GM19372 (cell line): Measurements from ENCODE around the gene PRR14.
A peak's percentile ranks its signal among the peaks of the same experiment; 100 is the strongest.
"Not testable (repeated sequence)": the region's sequence is repeated elsewhere in the genome, so short reads cannot be mapped to it uniquely, and the experiment has no call there.

ENCODE experiments used
- ATAC-seq: cut with Tn5 transposase; IDR thresholded peaks from one replicate; pipeline ENCODE4 v1.9.1; 2021; ENCODE audit warnings: mild to moderate bottlenecking, low read depth, moderate library complexity; ENCODE audit not compliant: unreplicated experiment

PRR14 gene

GRCh38 chr16:30677931-30678585, 27.3 kb downstream of the PRR14 start:
- no peak for ATAC-seq

DNA sequence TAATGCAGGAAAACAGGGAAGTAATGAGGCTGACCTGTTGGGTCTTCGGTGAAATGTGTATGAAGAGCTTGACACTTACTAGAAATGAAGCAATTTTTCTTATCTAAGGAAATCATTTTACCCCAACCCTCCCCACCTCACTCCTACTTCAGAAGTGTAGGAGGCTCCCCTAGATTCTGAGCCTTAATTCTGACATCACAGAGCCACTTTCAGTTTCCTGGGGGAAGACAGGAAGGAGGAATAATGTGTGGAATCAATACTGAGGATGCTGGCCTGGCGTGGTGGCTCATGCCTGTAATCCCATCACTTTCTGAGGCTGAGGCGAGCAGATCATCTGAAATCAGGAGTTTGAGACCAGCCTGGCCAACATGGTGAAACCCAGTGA, 27.8 kb downstream of the PRR14 start:
- no peak for ATAC-seq

GRCh38 chr16:30680326-30680725, 29.6 kb downstream of the PRR14 start:
- no peak for ATAC-seq

DNA sequence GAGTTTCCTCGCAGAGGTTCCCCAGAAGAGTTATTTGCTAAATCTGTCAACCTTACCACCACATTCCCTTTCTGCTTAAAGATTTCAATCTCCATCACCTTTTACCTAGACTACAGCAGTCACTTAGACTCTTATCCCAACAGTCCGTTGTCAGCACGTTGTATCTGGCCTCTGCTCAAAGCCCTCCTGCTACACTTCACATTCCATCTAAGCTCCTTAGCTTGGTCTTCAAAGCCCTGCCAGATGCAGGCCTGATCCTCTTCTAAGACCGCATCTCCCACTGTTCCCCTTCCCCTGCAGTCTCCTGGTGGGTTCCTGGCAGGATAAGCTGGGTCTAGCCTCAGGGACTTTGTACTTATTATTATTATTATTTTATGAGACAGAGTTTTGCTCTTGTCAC, 37.9 kb downstream of the PRR14 start:
- no peak for ATAC-seq

DNA sequence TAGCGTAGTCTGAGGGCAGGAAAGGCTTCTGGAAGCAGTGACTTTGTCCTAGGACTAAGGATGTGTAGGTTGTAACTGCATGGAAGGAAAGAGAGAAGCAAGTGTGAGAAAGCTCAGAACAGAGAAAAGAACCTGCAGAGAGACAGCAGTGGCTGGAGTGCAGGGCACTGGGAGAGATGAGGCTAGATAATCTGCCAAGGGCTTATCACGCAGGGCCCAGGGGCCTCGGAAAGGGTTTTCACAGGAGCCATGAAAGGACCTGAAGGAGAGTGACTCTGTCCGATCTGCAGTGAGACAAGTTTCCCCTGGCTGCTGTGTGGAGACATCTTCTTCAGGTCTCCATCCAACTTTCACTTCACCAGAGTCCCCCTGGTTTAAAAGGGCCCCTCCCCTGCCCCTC, 41.1 kb downstream of the PRR14 start:
- ATAC-seq, result no peak

GRCh38 chr16:30692396-30693064, 41.8 kb downstream of the PRR14 start:
- ATAC-seq, result no peak

DNA sequence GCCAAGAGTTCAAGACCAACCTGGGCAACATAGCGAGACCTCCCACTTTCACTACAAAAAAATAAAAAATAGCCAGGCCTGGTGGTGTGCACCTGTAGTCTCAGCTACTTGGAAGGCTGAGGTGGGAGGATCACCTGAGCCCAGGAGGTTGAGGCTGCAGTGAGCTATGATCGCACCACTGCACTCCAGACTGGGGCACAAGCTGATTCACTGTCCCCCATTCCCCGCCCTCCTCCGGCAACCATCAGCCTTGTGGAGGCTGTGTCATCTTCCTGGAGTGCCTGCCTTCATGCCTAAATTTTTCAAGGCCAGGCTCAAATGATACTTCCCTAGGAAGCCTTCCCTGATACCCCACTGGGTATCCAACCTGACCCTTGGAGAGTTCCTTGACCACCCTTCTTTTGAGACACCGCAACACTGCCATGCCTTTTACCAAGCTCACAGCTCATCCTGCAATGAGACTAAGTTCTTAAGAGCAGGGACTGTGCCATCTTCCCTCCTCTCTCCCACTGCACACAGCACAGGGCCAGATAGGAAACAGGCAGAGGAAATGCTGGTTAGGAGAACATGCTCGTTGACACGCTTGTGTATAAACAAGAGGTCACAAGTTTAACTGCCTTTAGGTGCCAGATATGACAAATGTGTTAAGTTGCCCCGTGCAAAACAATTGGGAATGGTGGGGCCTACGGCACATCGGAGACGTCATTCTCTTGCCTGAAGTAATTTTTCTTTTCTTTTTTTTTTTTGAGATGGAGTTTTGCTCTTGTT, 44.4 kb downstream of the PRR14 start:
- no peak for ATAC-seq

DNA sequence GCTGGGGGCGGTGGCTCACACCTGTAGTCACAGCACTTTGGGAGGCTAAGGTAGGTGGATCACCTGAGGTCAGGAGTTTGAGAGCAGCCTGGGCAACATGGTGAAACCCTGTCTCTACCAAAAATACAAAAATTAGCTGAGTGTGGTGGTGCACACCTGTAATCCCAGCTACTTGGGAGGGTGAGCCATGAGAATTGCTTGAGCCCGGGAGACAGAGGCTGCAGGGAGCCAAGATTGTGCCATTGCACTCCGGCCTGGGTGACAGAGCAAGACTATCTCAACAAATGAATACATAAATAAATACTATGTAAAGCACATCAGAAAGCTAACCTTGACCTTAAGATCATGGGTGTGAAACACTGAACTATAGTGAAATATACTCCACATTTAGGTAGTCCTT, 45.9 kb downstream of the PRR14 start:
- ATAC-seq, result not testable (repeated sequence)

DNA sequence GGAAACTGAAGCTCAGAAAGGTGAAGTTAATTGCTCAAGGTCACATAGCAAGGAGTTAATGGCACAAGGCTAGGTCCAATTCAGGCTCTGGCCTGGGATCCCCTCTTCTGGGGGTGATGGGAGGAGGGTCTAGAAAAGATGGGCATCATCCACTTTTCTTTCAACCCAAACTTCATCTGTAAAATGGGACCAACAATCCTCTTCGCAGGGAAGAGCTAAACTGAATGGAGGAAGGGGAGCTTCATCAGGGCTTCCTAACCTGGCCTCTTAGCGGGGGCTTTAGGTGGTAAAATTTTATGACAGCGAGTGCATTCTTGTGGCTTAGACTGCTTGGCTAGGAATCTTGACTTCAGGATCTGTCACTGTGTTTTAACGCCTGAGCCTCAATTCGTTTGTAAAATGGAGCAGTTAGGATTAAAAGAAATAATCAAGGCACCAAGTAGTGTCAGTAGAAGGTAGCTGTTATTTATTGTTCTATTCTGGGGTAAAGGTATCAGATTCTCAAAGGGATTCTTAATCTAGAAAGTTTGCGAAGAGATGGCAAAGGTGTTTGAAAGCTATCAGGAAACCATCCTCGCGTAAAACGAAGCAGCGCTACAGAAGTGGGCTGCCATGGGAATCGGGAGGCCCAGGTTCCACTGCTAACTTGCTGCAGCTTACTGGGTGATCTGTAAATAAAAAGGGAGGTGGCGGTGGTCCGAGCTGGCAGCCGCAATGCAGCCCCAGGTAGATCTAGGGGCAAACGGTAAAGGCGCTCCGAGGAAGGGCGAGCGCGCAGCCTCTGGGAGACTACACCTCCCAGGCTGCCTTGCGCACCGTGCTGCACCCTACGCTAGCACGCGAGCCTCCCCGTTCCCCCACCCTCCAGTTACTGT, 46.7 kb downstream of the PRR14 start:
- ATAC-seq, result peak; percentile 83

DNA sequence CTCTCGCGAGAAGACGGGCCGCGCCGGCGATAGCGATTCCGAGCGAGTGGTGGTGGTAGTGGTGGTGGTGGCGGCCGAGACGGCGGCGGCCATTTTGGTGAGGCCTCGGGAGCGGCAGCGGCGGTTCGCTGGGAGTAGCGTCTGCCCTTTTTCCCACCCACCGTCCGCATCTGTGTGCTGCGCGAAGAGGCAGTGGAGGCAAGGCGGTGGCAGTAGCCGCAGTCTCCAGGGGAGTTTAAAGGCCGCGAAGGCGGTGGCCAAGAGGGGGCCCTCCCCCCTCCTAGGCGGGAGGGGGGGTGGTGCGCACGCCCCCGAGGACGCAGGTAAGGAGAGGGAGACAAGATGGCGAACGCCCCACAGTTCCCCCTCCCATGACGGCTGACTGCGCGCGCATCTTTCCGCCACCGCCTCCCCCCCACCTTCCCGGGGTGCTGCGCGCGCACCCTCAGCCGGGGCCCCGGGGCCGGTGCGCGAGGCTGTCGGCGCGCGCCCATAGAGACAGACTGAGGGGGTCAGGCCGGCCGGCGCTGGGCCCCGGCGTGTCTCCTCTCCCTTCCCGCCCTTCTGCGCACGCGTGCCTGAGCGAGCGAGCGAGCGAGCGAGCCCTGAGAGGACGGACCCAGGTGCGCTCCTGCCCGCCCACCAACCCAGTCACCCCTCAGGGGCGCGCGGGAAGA, 47.5 kb downstream of the PRR14 start:
- ATAC-seq, result peak; percentile 66

- ATAC-seq, result peak; percentile 31
Observed at GRCh38 chr16:30698816-30699614, 48.3 kb downstream of the PRR14 start, which contains the start of gene SRCAP. Gene SRCAP (plus strand): TSS chr16:30699171. CDS start chr16:30700825, 1,654 bp downstream.

GRCh38 chr16:30699615-30700099, 48.9 kb downstream of the PRR14 start:
- ATAC-seq, result no peak

- ATAC-seq, result no peak
Observed at GRCh38 chr16:30700491-30700890, 49.7 kb downstream of the PRR14 start.

GRCh38 chr16:30700971-30701370, 50.2 kb downstream of the PRR14 start:
- no peak for ATAC-seq

- ATAC-seq, result not testable (repeated sequence)
Observed at GRCh38 chr16:30703071-30703470, 52.3 kb downstream of the PRR14 start.

GRCh38 chr16:30703971-30704370, 53.2 kb downstream of the PRR14 start:
- no peak for ATAC-seq
